ENCODE results near the gene SAP30BP.

The SAP30BP gene

GRCh38 chr17:75635610-75636202 lies 31.4 kb upstream of the SAP30BP start:
- no peak for TF ChIP-seq POLR2AphosphoS5 (IDR thresholded peaks at IDR 0.05; ENCODE audit: low read depth, low read length)
- TF ChIP-seq REST (IDR thresholded peaks at IDR 0.05; ENCODE audit: insufficient read depth in 1 of 2, low read depth in 2 of 2, low read length in 2 of 2) = no peak
- no peak for TF ChIP-seq TAF1 (IDR thresholded peaks at IDR 0.05; ENCODE audit: borderline replicate concordance, insufficient read depth, low read length)
- TF ChIP-seq FOXP2 (optimal IDR thresholded peaks at IDR 0.05; ENCODE audit: borderline replicate concordance, extremely low read depth, extremely low read length, insufficient read depth) = no peak
- TF ChIP-seq SIN3A (IDR thresholded peaks at IDR 0.05; ENCODE audit: borderline replicate concordance, insufficient read depth, low read length) = no peak

GRCh38 chr17:75636381-75637142 lies 30.6 kb upstream of the SAP30BP start:
- TF ChIP-seq REST (IDR thresholded peaks at IDR 0.05; ENCODE audit: insufficient read depth in 1 of 2, low read depth in 2 of 2, low read length in 2 of 2) (no peak), SIN3A (IDR thresholded peaks at IDR 0.05; ENCODE audit: borderline replicate concordance, insufficient read depth, low read length) (no peak), FOXP2 (optimal IDR thresholded peaks at IDR 0.05; ENCODE audit: borderline replicate concordance, extremely low read depth, extremely low read length, insufficient read depth) (no peak), POLR2AphosphoS5 (IDR thresholded peaks at IDR 0.05; ENCODE audit: low read depth, low read length) (no peak), TAF1 (IDR thresholded peaks at IDR 0.05; ENCODE audit: borderline replicate concordance, insufficient read depth, low read length) (no peak)

- no peak for TF ChIP-seq REST (IDR thresholded peaks at IDR 0.05; ENCODE audit: insufficient read depth in 1 of 2, low read depth in 2 of 2, low read length in 2 of 2)
- no peak for TF ChIP-seq TAF1 (IDR thresholded peaks at IDR 0.05; ENCODE audit: borderline replicate concordance, insufficient read depth, low read length)
- no peak for TF ChIP-seq SIN3A (IDR thresholded peaks at IDR 0.05; ENCODE audit: borderline replicate concordance, insufficient read depth, low read length)
- TF ChIP-seq FOXP2 (optimal IDR thresholded peaks at IDR 0.05; ENCODE audit: borderline replicate concordance, extremely low read depth, extremely low read length, insufficient read depth) = no peak
- no peak for TF ChIP-seq POLR2AphosphoS5 (IDR thresholded peaks at IDR 0.05; ENCODE audit: low read depth, low read length)
Observed at GRCh38 chr17:75637143-75637538, 30.0 kb upstream of the SAP30BP start.

GRCh38 chr17:75637551-75637950 lies 29.6 kb upstream of the SAP30BP start:
- TF ChIP-seq POLR2AphosphoS5 (IDR thresholded peaks at IDR 0.05; ENCODE audit: low read depth, low read length) = no peak
- no peak for TF ChIP-seq REST (IDR thresholded peaks at IDR 0.05; ENCODE audit: insufficient read depth in 1 of 2, low read depth in 2 of 2, low read length in 2 of 2)
- TF ChIP-seq SIN3A (IDR thresholded peaks at IDR 0.05; ENCODE audit: borderline replicate concordance, insufficient read depth, low read length) = no peak
- no peak for TF ChIP-seq TAF1 (IDR thresholded peaks at IDR 0.05; ENCODE audit: borderline replicate concordance, insufficient read depth, low read length)
- no peak for TF ChIP-seq FOXP2 (optimal IDR thresholded peaks at IDR 0.05; ENCODE audit: borderline replicate concordance, extremely low read depth, extremely low read length, insufficient read depth)

Measured in PFSK-1 (cell line).